HT1080 (cell line): ENCODE data around the gene CCDC120. TPM values are rescaled to one million over a fixed set of nuclear protein-coding genes. Genes with fewer than 3 reads are reported as not detected.
A peak's percentile ranks its signal among the peaks of the same experiment; 100 is the strongest.

Source experiments
- DNase-seq: peaks from one replicate; pipeline ENCODE4 v3.0.0-alpha.2; 2015; ENCODE audit warnings: low read depth
- total RNA-seq: library from RNA; depleted of rRNA; stranded (reverse); fragments of >200 nt; shearing (Covaris generic); gene quantifications from 2 replicates; pipeline ENCODE4 v1.2.3, GENCODE V29; 2014

The CCDC120 gene
- total RNA-seq, 1 experiment from 2014 or later = 0.14 TPM

GRCh38 chrX:49061490-49061889 lies 2.7 kb downstream of the CCDC120 start:
- no peak for DNase-seq

GRCh38 chrX:49061916-49062315 lies 3.1 kb downstream of the CCDC120 start:
- DNase-seq = no peak

- DNase-seq = no peak
These were observed 4.9 kb downstream of the CCDC120 start for GRCh38 chrX:49063715-49064114.

- no peak for DNase-seq
These were observed 5.5 kb downstream of the CCDC120 start for GRCh38 chrX:49064303-49064702.

- no peak for DNase-seq
These were observed 5.9 kb downstream of the CCDC120 start for GRCh38 chrX:49064735-49065134.

GRCh38 chrX:49066278-49066677 lies 7.5 kb downstream of the CCDC120 start:
- no peak for DNase-seq

- no peak for DNase-seq
These were observed 7.9 kb downstream of the CCDC120 start for GRCh38 chrX:49066690-49067089.

- DNase-seq = no peak
These were observed 8.7 kb downstream of the CCDC120 start for GRCh38 chrX:49067285-49068120.

GRCh38 chrX:49069038-49069437 lies 10.2 kb downstream of the CCDC120 start:
- no peak for DNase-seq

- no peak for DNase-seq
These were observed 12.2 kb downstream of the CCDC120 start for GRCh38 chrX:49070988-49071387.

GRCh38 chrX:49071877-49072711 lies 13.3 kb downstream of the CCDC120 start:
- DNase-seq = no peak

- DNase-seq = no peak
These were observed 13.9 kb downstream of the CCDC120 start for GRCh38 chrX:49072712-49073095.

GRCh38 chrX:49073601-49074575 lies 15.1 kb downstream of the CCDC120 start, which contains the start of gene PRAF2:
Gene PRAF2 (minus strand): TSS chrX:49074002. CDS start chrX:49073987, 15 bp downstream.
- DNase-seq = peak; percentile 89

- DNase-seq = no peak
These were observed 16.5 kb downstream of the CCDC120 start for GRCh38 chrX:49075347-49075746.

- DNase-seq = no peak
These were observed 19.1 kb downstream of the CCDC120 start for GRCh38 chrX:49077941-49078340.

- peak; percentile 64 for DNase-seq
These were observed 21.0 kb downstream of the CCDC120 start, which contains the start of gene WDR45 for GRCh38 chrX:49079489-49080428. Gene WDR45 (minus strand): TSS chrX:49079887. CDS start chrX:49078095, 1,792 bp downstream.

GRCh38 chrX:49082271-49082871 lies 23.6 kb downstream of the CCDC120 start:
- no peak for DNase-seq

GRCh38 chrX:49089553-49089952 lies 30.8 kb downstream of the CCDC120 start:
- no peak for DNase-seq

GRCh38 chrX:49096419-49096818 lies 37.6 kb downstream of the CCDC120 start:
- DNase-seq = no peak
